Activated naive CD4-positive, alpha-beta T cell treated with anti-CD3 and anti-CD28 coated beads for 36 hours (primary cell): ENCODE data around the gene SH3PXD2B. TPM values are rescaled to one million over a fixed set of nuclear protein-coding genes. Genes with fewer than 3 reads are reported as not detected.
"Not testable (repeated sequence)": the region's sequence is repeated elsewhere in the genome, so short reads cannot be mapped to it uniquely, and the experiment has no call there.

Source experiments
- CTCF ChIA-PET: fragments of 350-600 bp; sonication (Branson Sonifier 250); formaldehyde crosslinking; loops from one replicate; lab custom pipeline; 2021; ENCODE audit warnings: antibody characterized with exemption; lab: Charles Lee
- DNase-seq: peaks from one replicate; pipeline ENCODE4 v3.0.0-alpha.2; 2020
- H3K27ac Mint-ChIP-seq: one replicate; pipeline ENCODE4 v1.8.0; 2021; ENCODE audit warnings: mild to moderate bottlenecking, mixed read lengths
- H3K27me3 Mint-ChIP-seq: one replicate; pipeline ENCODE4 v1.8.0; 2021; ENCODE audit warnings: low read depth, mixed read lengths
- H3K36me3 Mint-ChIP-seq: one replicate; pipeline ENCODE4 v1.8.0; 2021; ENCODE audit warnings: low read depth, mixed read lengths
- H3K4me1 Mint-ChIP-seq: one replicate; pipeline ENCODE4 v1.8.0; 2021; ENCODE audit warnings: low read depth, mixed read lengths
- H3K4me3 Mint-ChIP-seq: one replicate; pipeline ENCODE4 v1.8.0; 2021; ENCODE audit warnings: mild to moderate bottlenecking, moderate library complexity, mixed read lengths
- H3K9me3 Mint-ChIP-seq: one replicate; pipeline ENCODE4 v1.8.0; 2021; ENCODE audit warnings: mixed read lengths
- intact Hi-C: fragments of 100-400 bp; cut with micrococcal nuclease; formaldehyde crosslinking; loops from one replicate; pipeline ENCODE4 v1.15.1; 2023
- total RNA-seq, 2 experiments: library from RNA; stranded (reverse); gene quantifications; one replicate each; pipeline ENCODE4 v1.2.3, GENCODE V29; 2021

The SH3PXD2B gene
- total RNA-seq, 2 experiments from 2014 or later: 1.1 to 1.3 TPM

DNA sequence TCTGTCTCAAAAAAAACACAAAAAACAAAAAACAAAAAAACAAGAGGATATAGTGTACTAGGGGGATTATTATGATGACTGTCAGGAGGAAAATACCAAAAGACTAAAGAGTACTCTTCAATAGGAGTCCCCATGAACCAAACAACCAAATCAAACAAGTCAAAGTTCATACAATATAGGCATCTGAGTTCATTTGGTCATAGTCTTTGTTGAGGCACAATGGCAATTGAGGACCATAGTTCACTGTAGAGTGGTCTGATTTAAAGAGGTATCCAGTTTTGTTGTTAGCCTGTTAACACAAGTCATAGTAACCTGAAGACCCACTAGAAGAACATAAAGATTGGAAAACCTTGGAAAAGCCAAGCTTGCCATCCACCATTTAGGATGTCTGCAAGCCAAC lies 159.5 kb downstream of the SH3PXD2B start:
- no peaks in the 10 kb centered on the region for H3K4me1 Mint-ChIP-seq
- no peak overlapping the region for H3K4me3 Mint-ChIP-seq
- intact Hi-C loops: no loop called here
- no peak overlapping the region for H3K27ac Mint-ChIP-seq
- CTCF ChIA-PET: interaction anchor here (0.6 to 1.3 kb wide), 2 partner anchors 106 to 275 kb away, joined by 3 read pairs; partner anchors contain the start of gene STK10
- H3K36me3 Mint-ChIP-seq: no peaks in the 10 kb centered on the region
- no peaks in the 10 kb centered on the region for H3K9me3 Mint-ChIP-seq
- no peak for DNase-seq
- H3K27me3 Mint-ChIP-seq: peaks cover 3% of the 10 kb centered on the region

GRCh38 chr5:172293745-172294342 lies 160.5 kb downstream of the SH3PXD2B start:
- H3K36me3 Mint-ChIP-seq: no peaks in the 10 kb centered on the region

DNA sequence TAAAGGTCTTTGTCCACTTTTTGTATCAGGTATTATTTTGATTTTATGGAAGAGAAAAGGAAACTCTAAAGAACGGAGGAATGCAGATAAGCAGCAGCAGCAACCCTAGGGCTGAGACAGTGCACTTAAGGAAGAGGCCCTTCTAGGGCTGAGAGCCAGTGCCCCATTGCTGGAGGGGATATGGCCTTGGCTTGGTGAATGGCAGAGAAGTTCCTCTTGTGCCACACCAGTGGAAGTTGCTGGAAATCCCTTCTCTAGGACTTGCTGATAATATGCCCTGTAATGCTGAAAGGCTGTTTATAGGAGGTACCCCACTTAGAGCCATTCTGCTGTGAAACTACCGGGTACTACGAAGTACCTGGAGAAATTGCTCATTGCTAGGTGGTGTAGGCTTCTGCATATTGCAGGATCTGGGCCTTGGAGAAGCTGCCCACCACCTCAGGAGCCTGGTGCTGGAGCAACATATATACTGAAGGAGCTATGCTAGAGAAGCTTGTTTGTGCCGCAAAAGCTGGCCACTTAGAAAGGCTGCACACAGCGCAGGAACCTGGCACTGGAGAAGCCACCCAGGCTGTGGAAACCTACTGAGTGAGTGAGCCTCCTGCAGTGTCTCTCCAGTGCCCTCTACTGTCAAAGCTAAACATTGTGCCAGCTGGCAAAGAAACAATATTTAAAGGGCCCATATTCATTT lies 161.1 kb downstream of the SH3PXD2B start:
- H3K36me3 Mint-ChIP-seq: no peaks in the 10 kb centered on the region
- H3K9me3 Mint-ChIP-seq: no peaks in the 10 kb centered on the region
- no peak overlapping the region for H3K27ac Mint-ChIP-seq
- no peaks in the 10 kb centered on the region for H3K4me1 Mint-ChIP-seq
- intact Hi-C loops: loop anchor here (1.0 kb wide), 5 partner anchors 105 to 381 kb away; partner anchors contain the start of gene STK10
- peak; percentile 76 for DNase-seq
- CTCF ChIA-PET: interaction anchor here (0.6 to 1.7 kb wide), 28 partner anchors 8 to 388 kb away, joined by 3 to 9 read pairs (median 4); partner anchors contain the start of gene STK10
- no peak overlapping the region for H3K4me3 Mint-ChIP-seq
- H3K27me3 Mint-ChIP-seq: peaks cover 3% of the 10 kb centered on the region

More at GRCh38 chr5:172293745-172294342, 160.5 kb downstream of the SH3PXD2B start:
- no peaks in the 10 kb centered on the region for H3K4me1 Mint-ChIP-seq
- no peak for DNase-seq
- no peaks in the 10 kb centered on the region for H3K9me3 Mint-ChIP-seq
- CTCF ChIA-PET: interaction anchor here (0.5 to 1.7 kb wide), 27 partner anchors 9 to 389 kb away, joined by 3 to 9 read pairs (median 4); partner anchors contain the start of gene STK10
- intact Hi-C loops: loop anchor here (1.0 kb wide), 5 partner anchors 106 to 382 kb away; partner anchors contain the start of gene STK10
- no peak overlapping the region for H3K4me3 Mint-ChIP-seq
- peaks cover 3% of the 10 kb centered on the region for H3K27me3 Mint-ChIP-seq
- no peak overlapping the region for H3K27ac Mint-ChIP-seq

- H3K9me3 Mint-ChIP-seq, H3K4me3 Mint-ChIP-seq, H3K27me3 Mint-ChIP-seq, intact Hi-C loops, H3K4me1 Mint-ChIP-seq, H3K36me3 Mint-ChIP-seq, DNase-seq, H3K27ac Mint-ChIP-seq: not testable (repeated sequence)
- CTCF ChIA-PET: interaction anchor here (0.6 to 2.6 kb wide), 10 partner anchors 10 to 1631 kb away, joined by 3 to 16 read pairs (median 3); partner anchors contain the start of gene STK10
Measured at GRCh38 chr5:172291837-172292236, 162.5 kb downstream of the SH3PXD2B start.

GRCh38 chr5:172288465-172288864 lies 165.9 kb downstream of the SH3PXD2B start:
- CTCF ChIA-PET: interaction anchor here (0.6 to 0.7 kb wide), 3 partner anchors 16 to 410 kb away, joined by 3 to 5 read pairs (median 4); no protein-coding TSS in a partner anchor
- H3K36me3 Mint-ChIP-seq: no peaks in the 10 kb centered on the region
- intact Hi-C loops: loop anchor here (10.0 kb wide), 1 partner anchor 874 kb away; the partner anchor contains the start of gene FGF18
- H3K27ac Mint-ChIP-seq: no peak overlapping the region
- H3K9me3 Mint-ChIP-seq: no peaks in the 10 kb centered on the region
- no peaks in the 10 kb centered on the region for H3K27me3 Mint-ChIP-seq
- peaks cover 2% of the 10 kb centered on the region for H3K4me1 Mint-ChIP-seq
- no peak overlapping the region for H3K4me3 Mint-ChIP-seq
- no peak for DNase-seq

DNA sequence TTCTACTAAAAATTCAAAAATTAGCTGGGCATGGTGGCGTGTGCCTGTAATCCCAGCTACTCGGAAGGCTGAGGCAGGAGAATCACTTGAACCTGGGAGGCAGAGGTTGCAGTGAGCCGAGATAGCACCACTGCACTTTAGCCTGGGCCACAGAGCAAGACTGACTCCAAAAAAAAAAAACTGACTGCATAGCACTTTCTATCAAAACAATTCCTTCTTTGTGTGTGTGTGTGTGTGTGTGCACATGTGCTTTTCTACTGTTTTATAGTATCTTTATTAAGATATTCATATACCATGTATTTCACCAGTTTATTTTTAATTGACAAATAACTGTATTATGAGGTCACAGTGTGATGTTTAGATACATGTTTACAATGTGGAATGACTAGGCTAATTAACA lies 167.2 kb downstream of the SH3PXD2B start:
- H3K4me3 Mint-ChIP-seq, H3K36me3 Mint-ChIP-seq, H3K9me3 Mint-ChIP-seq, DNase-seq, H3K27me3 Mint-ChIP-seq, CTCF ChIA-PET, H3K27ac Mint-ChIP-seq: not testable (repeated sequence)
- intact Hi-C loops: loop anchor here (10.0 kb wide), 1 partner anchor 872 kb away; the partner anchor contains the start of gene FGF18
- peaks cover 11% of the 10 kb centered on the region for H3K4me1 Mint-ChIP-seq

- Mint-ChIP-seq H3K4me1 (peaks cover 19% of the 10 kb centered on the region), H3K36me3 (no peaks in the 10 kb centered on the region), H3K27ac (no peak overlapping the region), H3K9me3 (no peaks in the 10 kb centered on the region), H3K4me3 (peak overlapping the region; percentile 76), H3K27me3 (no peaks in the 10 kb centered on the region)
- CTCF ChIA-PET: interaction anchor here (0.6 to 1.2 kb wide), 5 partner anchors 8 to 226 kb away, joined by 3 to 4 read pairs (median 3); partner anchors contain the start of gene STK10
- intact Hi-C loops: loop anchor here (10.0 kb wide), 1 partner anchor 871 kb away; the partner anchor contains the start of gene FGF18
- DNase-seq: no peak
Measured at GRCh38 chr5:172285226-172286143, 168.8 kb downstream of the SH3PXD2B start.

- Mint-ChIP-seq H3K9me3 (no peaks in the 10 kb centered on the region), H3K36me3 (no peaks in the 10 kb centered on the region), H3K27me3 (no peaks in the 10 kb centered on the region)
Measured at GRCh38 chr5:172284611-172284980, 169.7 kb downstream of the SH3PXD2B start.

GRCh38 chr5:172283862-172284610 lies 170.3 kb downstream of the SH3PXD2B start:
- H3K4me3 Mint-ChIP-seq: peak overlapping the region; percentile 76
- peak; percentile 71 for DNase-seq
- H3K9me3 Mint-ChIP-seq: no peaks in the 10 kb centered on the region
- peaks cover 19% of the 10 kb centered on the region for H3K4me1 Mint-ChIP-seq
- no peak overlapping the region for H3K27ac Mint-ChIP-seq
- H3K27me3 Mint-ChIP-seq: no peaks in the 10 kb centered on the region
- CTCF ChIA-PET: interaction anchor here (0.6 to 3.3 kb wide), 5 partner anchors 9 to 277 kb away, joined by 3 to 20 read pairs (median 3); partner anchors contain the start of genes FBXW11 and STK10
- intact Hi-C loops: loop anchor here (1.0 to 10.0 kb wide), 9 partner anchors 9 to 897 kb away; partner anchors contain the start of genes FBXW11, FGF18, NPM1 and STK10
- no peaks in the 10 kb centered on the region for H3K36me3 Mint-ChIP-seq

More at GRCh38 chr5:172284611-172284980, 169.7 kb downstream of the SH3PXD2B start:
- CTCF ChIA-PET: interaction anchor here (0.7 to 1.2 kb wide), 3 partner anchors 9 to 225 kb away, joined by 3 to 4 read pairs (median 3); no protein-coding TSS in a partner anchor
- no peak overlapping the region for H3K27ac Mint-ChIP-seq
- intact Hi-C loops: loop anchor here (1.0 to 10.0 kb wide), 4 partner anchors 9 to 897 kb away; partner anchors contain the start of genes FGF18 and NPM1
- DNase-seq: no peak
- peaks cover 19% of the 10 kb centered on the region for H3K4me1 Mint-ChIP-seq
- peak overlapping the region; percentile 76 for H3K4me3 Mint-ChIP-seq

GRCh38 chr5:172283020-172283861 lies 171.1 kb downstream of the SH3PXD2B start, which contains the start of gene UBTD2:
Gene UBTD2, minus strand, starts transcription at chr5:172283764. Its CDS starts 99 bp downstream, at chr5:172283665.
- H3K4me3 Mint-ChIP-seq: peak within 1 kb of the TSS; percentile 81

More at GRCh38 chr5:172283020-172283861, 171.1 kb downstream of the SH3PXD2B start, which contains the start of gene UBTD2:
- peaks cover 19% of the 10 kb centered on the region for H3K4me1 Mint-ChIP-seq
- no peaks in the 10 kb centered on the region for H3K9me3 Mint-ChIP-seq
- CTCF ChIA-PET: interaction anchor here (0.6 to 3.3 kb wide), 19 partner anchors 10 to 377 kb away, joined by 3 to 20 read pairs (median 3); partner anchors contain the start of genes EFCAB9, FBXW11 and STK10
- no peaks in the 10 kb centered on the region for H3K36me3 Mint-ChIP-seq
- intact Hi-C loops: loop anchor here (1.0 to 10.0 kb wide), 8 partner anchors 44 to 896 kb away; partner anchors contain the start of genes FBXW11, FGF18, NPM1 and STK10
- H3K27ac Mint-ChIP-seq: no peak within 1 kb of the TSS
- peak; percentile 70 for DNase-seq
- H3K27me3 Mint-ChIP-seq: no peaks in the 10 kb centered on the region
